UCSD-AML1 (cell line): Measurements from ENCODE around the gene TRIM9.

ENCODE experiments used
- DNase-seq: peaks from one replicate; lab custom pipeline; 2025; ENCODE audit not compliant: unreplicated experiment; lab: John Stamatoyannopoulos, UW

The TRIM9 gene

GRCh38 chr14:51059032-51059431 is 35.9 kb downstream of the TRIM9 start:
- no peak for DNase-seq

GRCh38 chr14:51058382-51058781 is 36.5 kb downstream of the TRIM9 start:
- DNase-seq: no peak

GRCh38 chr14:51056421-51056820 is 38.5 kb downstream of the TRIM9 start:
- no peak for DNase-seq

GRCh38 chr14:51053157-51053556 is 41.7 kb downstream of the TRIM9 start:
- DNase-seq: no peak

GRCh38 chr14:51044961-51045360 is 49.9 kb downstream of the TRIM9 start:
- no peak for DNase-seq

- DNase-seq: no peak
Measured at GRCh38 chr14:51041883-51042282, 53.0 kb downstream of the TRIM9 start.

- DNase-seq: no peak
Measured at GRCh38 chr14:51041108-51041531, 53.8 kb downstream of the TRIM9 start.

GRCh38 chr14:51039252-51039651 is 55.7 kb downstream of the TRIM9 start:
- DNase-seq: no peak

- DNase-seq: no peak
Measured at GRCh38 chr14:51035611-51036192, 59.2 kb downstream of the TRIM9 start.

GRCh38 chr14:51028851-51029754 is 65.8 kb downstream of the TRIM9 start:
- no peak for DNase-seq

- DNase-seq: no peak
Measured at GRCh38 chr14:51028361-51028760, 66.5 kb downstream of the TRIM9 start.

GRCh38 chr14:51024377-51024776 is 70.5 kb downstream of the TRIM9 start:
- no peak for DNase-seq

GRCh38 chr14:51023964-51024363 is 70.9 kb downstream of the TRIM9 start:
- no peak for DNase-seq

- DNase-seq: no peak
Measured at GRCh38 chr14:51022769-51023168, 72.1 kb downstream of the TRIM9 start.

- no peak for DNase-seq
Measured at GRCh38 chr14:51020024-51020710, 74.7 kb downstream of the TRIM9 start.

- no peak for DNase-seq
Measured at GRCh38 chr14:51019089-51019488, 75.8 kb downstream of the TRIM9 start.

- DNase-seq: no peak
Measured at GRCh38 chr14:51018521-51018920, 76.4 kb downstream of the TRIM9 start.

- no peak for DNase-seq
Measured at GRCh38 chr14:51014625-51015024, 80.3 kb downstream of the TRIM9 start.

- no peak for DNase-seq
Measured at GRCh38 chr14:51014086-51014485, 80.8 kb downstream of the TRIM9 start.

- no peak for DNase-seq
Measured at GRCh38 chr14:51012055-51012454, 82.8 kb downstream of the TRIM9 start.

- DNase-seq: no peak
Measured at GRCh38 chr14:51008446-51008845, 86.5 kb downstream of the TRIM9 start.

- DNase-seq: no peak
Measured at GRCh38 chr14:51006781-51007211, 88.1 kb downstream of the TRIM9 start.
